Colonic mucosa (tissue), 4 donors: Measurements from ENCODE around the gene CDK5RAP3. TPM values are rescaled to one million over a fixed set of nuclear protein-coding genes. Genes with fewer than 3 reads are reported as not detected.

Experiments used
- DNase-seq: peaks from one replicate; pipeline ENCODE4 v3.0.0-alpha.2; 2020
- H3K27ac ChIP-seq: fragments of 200-600 bp; one replicate; pipeline ENCODE4 v1.8.0; 2021
- H3K27me3 ChIP-seq: fragments of 200-600 bp; one replicate; pipeline ENCODE4 v1.8.0; 2021
- H3K36me3 ChIP-seq: fragments of 200-600 bp; one replicate; pipeline ENCODE4 v1.8.0; 2021
- H3K4me1 ChIP-seq: fragments of 200-600 bp; one replicate; pipeline ENCODE4 v1.8.0; 2021; ENCODE audit warnings: mild to moderate bottlenecking
- H3K4me3 ChIP-seq: fragments of 200-600 bp; one replicate; pipeline ENCODE4 v1.8.0; 2021
- H3K9ac ChIP-seq, 2 donors: one replicate each; pipeline ENCODE4 v1.7.0; 2013; ENCODE audit warnings: control low read depth in 2 of 2, low read depth in 2 of 2, low read length in 2 of 2
- H3K9me3 ChIP-seq: fragments of 200-600 bp; one replicate; pipeline ENCODE4 v1.8.0; 2021
- CTCF ChIP-seq: fragments of 200-600 bp; IDR thresholded peaks from one replicate; pipeline ENCODE4 v1.8.0; 2022; ENCODE audit warnings: antibody characterized with exemption, mild to moderate bottlenecking
- intact Hi-C: fragments of 100-400 bp; cut with DNase I; formaldehyde crosslinking; loops from one replicate; pipeline ENCODE4 v1.14.1; 2022
- total RNA-seq, 2 donors: library from RNA; stranded (reverse); fragmentation: NEBNext Ultra II Directional in 1 of 2; extraction: Animal tissue kit (Norgen Biotek cat#: 25700) in 1 of 2; gene quantifications; one replicate each; pipeline ENCODE4 v1.2.1, GENCODE V29; 2021
- donor health status: healthy.
- donor health status: DM: no; HTN: no; CAD: no.
- donor health status: DM: no; HTN: no; CAD: no.

CDK5RAP3 gene
- total RNA-seq, 2 donors from 2014 or later, result 131 to 172 TPM

DNA sequence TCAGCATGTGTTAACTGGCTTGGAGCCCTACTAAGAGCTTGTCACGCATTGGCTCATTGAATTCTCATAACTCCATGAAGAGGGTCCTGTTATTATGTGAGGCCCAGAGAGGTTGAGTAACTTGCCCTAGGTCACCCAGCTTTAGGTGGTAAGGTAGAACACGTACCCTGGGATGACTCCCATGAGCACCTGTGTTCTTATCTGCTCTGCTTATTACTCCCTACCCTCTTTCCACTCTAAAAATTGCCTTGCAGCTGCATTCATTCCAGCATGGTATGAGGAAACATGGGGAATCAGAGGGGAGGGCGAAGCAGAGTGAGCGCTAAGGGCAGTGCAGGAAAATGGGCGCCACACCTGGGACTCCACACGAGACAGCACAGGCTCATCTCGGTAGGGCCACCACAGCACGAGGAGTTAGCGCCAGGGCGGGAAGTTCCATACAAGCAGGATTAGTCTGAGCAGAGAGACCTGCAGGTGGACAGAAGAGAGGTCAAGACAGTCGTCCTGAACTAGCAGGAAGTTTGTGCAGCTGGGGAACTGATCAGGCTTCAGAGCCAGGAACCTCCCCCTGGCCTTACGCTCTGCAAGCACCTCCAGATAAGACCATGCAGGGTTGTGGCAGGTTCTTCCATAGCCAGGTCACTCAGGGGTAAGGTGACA is 56.5 kb downstream of the CDK5RAP3 start:
- H3K4me3 ChIP-seq, result no peak overlapping the region
- no peaks in the 10 kb centered on the region for H3K36me3 ChIP-seq
- intact Hi-C loops, result loop anchor here (5.0 kb wide), 1 partner anchor 105 kb away; no protein-coding TSS in a partner anchor
- TF ChIP-seq CTCF, result no peak
- H3K9ac ChIP-seq, result no peak overlapping the region
- no peaks in the 10 kb centered on the region for H3K27me3 ChIP-seq
- DNase-seq, result no peak
- H3K9me3 ChIP-seq, result no peaks in the 10 kb centered on the region
- H3K4me1 ChIP-seq, result peaks cover 12% of the 10 kb centered on the region
- no peak overlapping the region for H3K27ac ChIP-seq

GRCh38 chr17:48028736-48029135 is 57.8 kb downstream of the CDK5RAP3 start:
- no peaks in the 10 kb centered on the region for H3K9me3 ChIP-seq
- no peak overlapping the region for H3K27ac ChIP-seq
- no peaks in the 10 kb centered on the region for H3K36me3 ChIP-seq
- DNase-seq, result no peak
- no peak overlapping the region for H3K9ac ChIP-seq
- H3K4me1 ChIP-seq, result peaks cover 12% of the 10 kb centered on the region
- no peak for TF ChIP-seq CTCF
- intact Hi-C loops, result loop anchor here (5.0 kb wide), 1 partner anchor 104 kb away; no protein-coding TSS in a partner anchor
- no peak overlapping the region for H3K4me3 ChIP-seq
- no peaks in the 10 kb centered on the region for H3K27me3 ChIP-seq

- TF ChIP-seq CTCF, result no peak
- peaks cover 7% of the 10 kb centered on the region for H3K4me1 ChIP-seq
- no peak overlapping the region for H3K4me3 ChIP-seq
- no peaks in the 10 kb centered on the region for H3K36me3 ChIP-seq
- intact Hi-C loops, result no loop called here
- H3K27me3 ChIP-seq, result no peaks in the 10 kb centered on the region
- H3K9ac ChIP-seq, result no peak overlapping the region
- H3K9me3 ChIP-seq, result no peaks in the 10 kb centered on the region
- no peak for DNase-seq
- no peak overlapping the region for H3K27ac ChIP-seq
These were observed 59.6 kb downstream of the CDK5RAP3 start for GRCh38 chr17:48030531-48030930.

Other genes starting within 250 kb of the CDK5RAP3 start
- gene TBX21, start 237.9 kb upstream of the CDK5RAP3 start, total RNA-seq, result under 1 TPM; 0.40 to 0.49 TPM
- gene OSBPL7, start 149.3 kb upstream of the CDK5RAP3 start, total RNA-seq, result 10 to 100 TPM; 34.8 to 93.6 TPM
- gene MRPL10, start 139.6 kb upstream of the CDK5RAP3 start, total RNA-seq, result 10 to 100 TPM; 32.2 to 50.8 TPM
- gene LRRC46, start 139.4 kb upstream of the CDK5RAP3 start, total RNA-seq, result under 1 TPM; 0.20 to 0.21 TPM
- gene SCRN2, start 129.8 kb upstream of the CDK5RAP3 start, total RNA-seq, result 10 to 100 TPM; 36.8 to 40.0 TPM
- gene SP6, start 120.0 kb upstream of the CDK5RAP3 start, total RNA-seq, result 1 to 10 TPM; 8.7 to 8.8 TPM
- 10 to 100 TPM; 18.1 to 21.6 TPM for gene SP2, start 74.9 kb upstream of the CDK5RAP3 start, total RNA-seq
- gene PNPO, start 29.5 kb upstream of the CDK5RAP3 start, total RNA-seq, result 10 to 100 TPM; 18.1 to 70.5 TPM
- gene PRR15L, start 13.2 kb upstream of the CDK5RAP3 start, total RNA-seq, result 100 to 1,000 TPM; 223 to 259 TPM
- 1 to 10 TPM; 4.3 to 9.9 TPM for gene COPZ2, start 66.7 kb downstream of the CDK5RAP3 start, total RNA-seq
- gene NFE2L1, start 77.2 kb downstream of the CDK5RAP3 start, total RNA-seq, result 100 to 1,000 TPM; 158 to 264 TPM
- gene CBX1, start 130.4 kb downstream of the CDK5RAP3 start, total RNA-seq, result 10 to 100 TPM; 32.3 to 53.0 TPM
- 10 to 100 TPM; 18.7 to 24.4 TPM for gene SNX11, start 136.7 kb downstream of the CDK5RAP3 start, total RNA-seq